H9 (cell line): ENCODE measurements around the gene SLC2A2. TPM values are rescaled to one million over a fixed set of nuclear protein-coding genes. Genes with fewer than 3 reads are reported as not detected.

Source experiments
- DNase-seq: peaks from one replicate; pipeline ENCODE4 v3.0.0-alpha.2; 2017
- H2AFZ ChIP-seq: one replicate; pipeline ENCODE4 v1.6.1; 2013; ENCODE audit warnings: mild to moderate bottlenecking, low read length, control low read depth, moderate library complexity
- H2AK5ac ChIP-seq: 2 replicates; pipeline ENCODE4 v1.6.1; 2013; ENCODE audit warnings: low read length, control low read depth, mixed read lengths; ENCODE audit not compliant: insufficient read length
- H2BK120ac ChIP-seq: one replicate; pipeline ENCODE4 v1.6.1; 2013; ENCODE audit warnings: low read depth, mild to moderate bottlenecking, low read length, control low read depth, inconsistent platforms; ENCODE audit not compliant: poor library complexity, severe bottlenecking
- H2BK12ac ChIP-seq: 2 replicates; pipeline ENCODE4 v1.6.1; 2013; ENCODE audit warnings: low read length, control low read depth, mixed read lengths, low read depth; ENCODE audit not compliant: insufficient read length
- H2BK15ac ChIP-seq: 2 replicates; pipeline ENCODE4 v1.6.1; 2013; ENCODE audit warnings: low read depth, low read length, control low read depth
- H2BK20ac ChIP-seq: one replicate; pipeline ENCODE4 v1.6.1; 2013; ENCODE audit warnings: low read depth, mild to moderate bottlenecking, low read length, control low read depth, inconsistent platforms; ENCODE audit not compliant: poor library complexity, severe bottlenecking
- H2BK5ac ChIP-seq: 2 replicates; pipeline ENCODE4 v1.6.1; 2013; ENCODE audit warnings: low read length, control low read depth, mixed read lengths; ENCODE audit not compliant: insufficient read length
- H3K14ac ChIP-seq: 2 replicates; pipeline ENCODE4 v1.6.1; 2013; ENCODE audit warnings: low read length, control low read depth; ENCODE audit not compliant: insufficient read depth
- H3K18ac ChIP-seq: 2 replicates; pipeline ENCODE4 v1.6.1; 2013; ENCODE audit warnings: low read depth, mild to moderate bottlenecking, mixed read lengths, low read length, control low read depth; ENCODE audit not compliant: insufficient read length
- H3K23ac ChIP-seq: 2 replicates; pipeline ENCODE4 v1.6.1; 2013; ENCODE audit warnings: low read length, control low read depth, mixed read lengths, low read depth; ENCODE audit not compliant: insufficient read length
- H3K23me2 ChIP-seq: 2 replicates; pipeline ENCODE4 v1.6.1; 2013; ENCODE audit warnings: low read depth, mild to moderate bottlenecking, mixed read lengths, low read length, control low read depth; ENCODE audit not compliant: insufficient read length, poor library complexity, severe bottlenecking
- H3K27ac ChIP-seq: 2 replicates; pipeline ENCODE4 v1.5.1; 2013; ENCODE audit warnings: low read length, control low read depth, mixed read lengths, low read depth; ENCODE audit not compliant: insufficient read length
- H3K27me3 ChIP-seq: 2 replicates; pipeline ENCODE4 v1.6.1; 2013; ENCODE audit warnings: low read length, control low read depth, inconsistent platforms; ENCODE audit not compliant: insufficient read depth
- H3K4ac ChIP-seq: 2 replicates; pipeline ENCODE4 v1.6.1; 2013; ENCODE audit warnings: low read depth, mild to moderate bottlenecking, control low read depth, inconsistent platforms, low read length, moderate library complexity
- H3K4me1 ChIP-seq: 2 replicates; pipeline ENCODE4 v1.6.1; 2013; ENCODE audit warnings: low read length, control low read depth, inconsistent platforms; ENCODE audit not compliant: insufficient read depth
- H3K4me2 ChIP-seq: 2 replicates; pipeline ENCODE4 v1.6.1; 2013; ENCODE audit warnings: low read length, control low read depth, mixed read lengths; ENCODE audit not compliant: insufficient read length, insufficient read depth
- H3K56ac ChIP-seq: 2 replicates; pipeline ENCODE4 v1.6.1; 2013; ENCODE audit warnings: low read depth, mild to moderate bottlenecking, mixed read lengths, low read length, control low read depth; ENCODE audit not compliant: insufficient read length
- H3K79me1 ChIP-seq: 2 replicates; pipeline ENCODE4 v1.6.1; 2013; ENCODE audit warnings: low read depth, mild to moderate bottlenecking, moderate library complexity, low read length, control low read depth, inconsistent platforms; ENCODE audit not compliant: insufficient read depth, poor library complexity, severe bottlenecking
- H3K79me2 ChIP-seq: 2 replicates; pipeline ENCODE4 v1.6.1; 2013; ENCODE audit warnings: low read length, control low read depth, inconsistent platforms; ENCODE audit not compliant: insufficient read depth
- H3K9ac ChIP-seq: 2 replicates; pipeline ENCODE4 v1.6.1; 2013; ENCODE audit warnings: low read length, control low read depth, mixed read lengths; ENCODE audit not compliant: insufficient read length; ENCODE audit errors: extremely low read depth
- H3K9me3 ChIP-seq: one replicate; pipeline ENCODE4 v1.6.1; 2013; ENCODE audit warnings: low read depth, low read length, inconsistent platforms; ENCODE audit not compliant: control insufficient read depth
- H3T11ph ChIP-seq: one replicate; pipeline ENCODE4 v1.6.1; 2013; ENCODE audit warnings: mild to moderate bottlenecking, low read length, control low read depth, inconsistent platforms
- H4K20me1 ChIP-seq: one replicate; pipeline ENCODE4 v1.6.1; 2013; ENCODE audit not compliant: control insufficient read depth, insufficient read length, insufficient read depth
- H4K5ac ChIP-seq: 2 replicates; pipeline ENCODE4 v1.6.1; 2013; ENCODE audit warnings: low read depth, mild to moderate bottlenecking, mixed read lengths, low read length, control low read depth; ENCODE audit not compliant: insufficient read length
- H4K8ac ChIP-seq: replicated peaks from 2 replicates; pipeline ENCODE4 v1.6.1; 2013; ENCODE audit warnings: low read length, control low read depth, mixed read lengths, low read depth; ENCODE audit not compliant: insufficient read length
- H4K91ac ChIP-seq: 2 replicates; pipeline ENCODE4 v1.6.1; 2013; ENCODE audit warnings: low read depth, mild to moderate bottlenecking, moderate library complexity, mixed read lengths, low read length, control low read depth; ENCODE audit not compliant: insufficient read length
- H3K27ac Mint-ChIP-seq, 3 experiments: 2 replicates in 2 of 3; 3 replicates in 1 of 3; pipeline ENCODE4 v1.8.0; 2020 to 2021; ENCODE audit warnings: mixed read lengths in 3 of 3, mild to moderate bottlenecking in 1 of 3, moderate library complexity in 1 of 3
- H3K27me3 Mint-ChIP-seq: 2 replicates; pipeline ENCODE4 v1.8.0; 2021; ENCODE audit warnings: low read depth, mild to moderate bottlenecking, moderate library complexity, mixed read lengths
- H3K36me3 Mint-ChIP-seq, 3 experiments: 2 replicates in 2 of 3; 3 replicates in 1 of 3; pipeline ENCODE4 v1.8.0; 2020 to 2021; ENCODE audit warnings: low read depth in 3 of 3, mixed read lengths in 3 of 3; ENCODE audit not compliant: insufficient read depth in 1 of 3
- H3K4me1 Mint-ChIP-seq, 2 experiments: 2 replicates each; pipeline ENCODE4 v1.8.0; 2020; ENCODE audit warnings: mixed read lengths in 2 of 2
- H3K4me3 Mint-ChIP-seq, 2 experiments: 2 replicates in 1 of 2; 3 replicates in 1 of 2; pipeline ENCODE4 v1.8.0; 2020 to 2021; ENCODE audit warnings: mild to moderate bottlenecking in 2 of 2, mixed read lengths in 2 of 2, moderate library complexity in 1 of 2
- H3K9me3 Mint-ChIP-seq, 2 experiments: 2 replicates in 1 of 2; 3 replicates in 1 of 2; pipeline ENCODE4 v1.8.0; 2020; ENCODE audit warnings: mild to moderate bottlenecking in 2 of 2, mixed read lengths in 2 of 2, moderate library complexity in 1 of 2
- WGBS: extraction: QIAGEN DNeasy Blood & Tissue Kit; methylation state at CpG from one replicate; pipeline ENCODE4 v1.1.7; 2013; ENCODE audit warnings: missing lambda C conversion rate, low lambda C conversion rate, mixed read lengths; ENCODE audit not compliant: insufficient read length; ENCODE audit errors: extremely low coverage; 5-methylcytosine and 5-hydroxymethylcytosine counted together
- total RNA-seq: library from RNA; stranded (reverse); gene quantifications from 2 replicates; pipeline ENCODE4 v1.2.1, GENCODE V29; 2021
- TF ChIP-seq, protein P1 (sequence below): fragments of 200-600 bp; sonication (generic); conservative IDR thresholded peaks from 3 replicates; pipeline ENCODE4 v1.8.0; 2021; ENCODE audit warnings: antibody characterized with exemption, mild to moderate bottlenecking

Gene SLC2A2
- total RNA-seq, 1 experiment from 2014 or later, result not detected

DNA sequence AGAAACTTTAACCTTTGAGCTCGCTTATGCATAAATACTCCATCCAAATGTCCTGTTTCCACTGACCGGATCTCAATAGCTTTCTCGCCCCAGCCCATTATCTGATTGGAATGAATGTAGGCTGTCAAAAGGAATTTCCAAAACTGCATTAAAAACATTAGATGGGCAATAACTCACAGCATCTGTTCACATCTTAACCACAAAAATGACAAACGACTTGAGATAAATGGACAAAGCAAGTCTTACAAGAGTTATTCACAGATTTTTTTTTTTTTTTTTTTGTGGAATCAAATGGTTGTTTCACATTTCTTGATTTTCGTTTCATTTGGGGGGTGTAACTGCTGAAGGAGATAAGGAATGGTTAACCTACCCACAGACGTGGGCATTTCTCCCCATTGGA, 39.7 kb upstream of the SLC2A2 start:
- Histone ChIP-seq H3K4ac (no peak overlapping the region), H3K14ac (no peak overlapping the region), H2BK15ac (no peak overlapping the region), H3K27me3 (no peaks in the 10 kb centered on the region), H3K23ac (no peak overlapping the region), H3K18ac (no peak overlapping the region), H4K20me1 (no peaks in the 10 kb centered on the region), H3K9ac (no peak overlapping the region), H2BK5ac (no peak overlapping the region), H3K23me2 (no peaks in the 10 kb centered on the region), H3K79me2 (no peaks in the 10 kb centered on the region), H4K5ac (no peak overlapping the region), H4K91ac (no peak overlapping the region), H3K27ac (no peak overlapping the region), H3K79me1 (no peaks in the 10 kb centered on the region), H2BK20ac (no peak overlapping the region), H3K9me3 (no peaks in the 10 kb centered on the region), H2BK12ac (no peak overlapping the region), H2AK5ac (no peak overlapping the region), H3T11ph (no peak overlapping the region), H2BK120ac (no peak overlapping the region), H3K4me2 (no peak overlapping the region), H3K4me1 (peaks cover 5% of the 10 kb centered on the region; the same call in 1 of the 2 replicates), H3K56ac (no peak overlapping the region), H2AFZ (no peak overlapping the region), H4K8ac (no peak overlapping the region)
- no peak overlapping the region for H3K4me3 Mint-ChIP-seq
- TF ChIP-seq, protein P1, sequence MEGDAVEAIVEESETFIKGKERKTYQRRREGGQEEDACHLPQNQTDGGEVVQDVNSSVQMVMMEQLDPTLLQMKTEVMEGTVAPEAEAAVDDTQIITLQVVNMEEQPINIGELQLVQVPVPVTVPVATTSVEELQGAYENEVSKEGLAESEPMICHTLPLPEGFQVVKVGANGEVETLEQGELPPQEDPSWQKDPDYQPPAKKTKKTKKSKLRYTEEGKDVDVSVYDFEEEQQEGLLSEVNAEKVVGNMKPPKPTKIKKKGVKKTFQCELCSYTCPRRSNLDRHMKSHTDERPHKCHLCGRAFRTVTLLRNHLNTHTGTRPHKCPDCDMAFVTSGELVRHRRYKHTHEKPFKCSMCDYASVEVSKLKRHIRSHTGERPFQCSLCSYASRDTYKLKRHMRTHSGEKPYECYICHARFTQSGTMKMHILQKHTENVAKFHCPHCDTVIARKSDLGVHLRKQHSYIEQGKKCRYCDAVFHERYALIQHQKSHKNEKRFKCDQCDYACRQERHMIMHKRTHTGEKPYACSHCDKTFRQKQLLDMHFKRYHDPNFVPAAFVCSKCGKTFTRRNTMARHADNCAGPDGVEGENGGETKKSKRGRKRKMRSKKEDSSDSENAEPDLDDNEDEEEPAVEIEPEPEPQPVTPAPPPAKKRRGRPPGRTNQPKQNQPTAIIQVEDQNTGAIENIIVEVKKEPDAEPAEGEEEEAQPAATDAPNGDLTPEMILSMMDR, result no peak
- peaks cover 4 to 11% (median 5%) of the 10 kb centered on the region in 3 experiments; a peak in 5 of 7 replicates for H3K36me3 Mint-ChIP-seq
- WGBS, result no CpG with 5 or more reads among the region's 6 CpGs
- H3K27ac Mint-ChIP-seq, result no peak overlapping the region
- H3K9me3 Mint-ChIP-seq, result no peaks in the 10 kb centered on the region
- peaks cover 13 to 15% of the 10 kb centered on the region in 2 experiments for H3K4me1 Mint-ChIP-seq
- no peak for DNase-seq
- H3K27me3 Mint-ChIP-seq, result no peaks in the 10 kb centered on the region
